Fibroblast of skin of left quadriceps (primary cell): ENCODE data around the gene FIBP.

ENCODE experiments used
- DNase-seq, 2 experiments: peaks; one replicate each; pipeline ENCODE4 v3.0.0-alpha.2; 2013; ENCODE audit warnings: low read depth in 2 of 2

The FIBP gene

DNA sequence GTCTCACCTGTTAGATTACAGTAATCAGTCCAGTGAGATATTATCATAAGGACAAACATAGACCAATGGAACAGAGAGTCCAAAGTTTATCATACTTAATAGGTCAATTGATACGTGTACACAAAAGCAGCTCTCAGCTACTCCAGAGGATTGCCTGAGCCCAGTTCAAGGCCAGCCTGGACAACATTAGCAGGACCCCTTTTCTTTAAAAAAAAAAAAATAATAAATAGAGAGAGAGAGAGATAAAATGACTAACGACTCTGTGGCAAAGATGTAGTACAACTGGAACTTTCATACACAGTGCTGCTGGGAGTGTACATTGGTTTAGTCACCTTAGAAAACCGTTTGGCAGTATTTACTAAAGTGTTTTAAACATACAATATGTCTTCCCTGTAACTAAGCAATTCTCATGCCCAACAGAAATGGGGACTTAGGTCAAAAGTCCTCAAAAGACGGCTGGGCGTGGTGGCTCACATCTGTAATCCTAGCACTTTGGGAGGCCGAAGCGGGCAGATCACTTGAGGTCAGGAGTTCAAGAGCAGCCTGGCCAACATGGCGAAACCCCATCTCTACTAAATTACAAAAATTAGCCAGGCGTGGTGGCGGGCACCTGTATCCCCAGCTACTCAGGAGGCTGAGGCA, 43.9 kb downstream of the FIBP start:
- DNase-seq: no peak

DNA sequence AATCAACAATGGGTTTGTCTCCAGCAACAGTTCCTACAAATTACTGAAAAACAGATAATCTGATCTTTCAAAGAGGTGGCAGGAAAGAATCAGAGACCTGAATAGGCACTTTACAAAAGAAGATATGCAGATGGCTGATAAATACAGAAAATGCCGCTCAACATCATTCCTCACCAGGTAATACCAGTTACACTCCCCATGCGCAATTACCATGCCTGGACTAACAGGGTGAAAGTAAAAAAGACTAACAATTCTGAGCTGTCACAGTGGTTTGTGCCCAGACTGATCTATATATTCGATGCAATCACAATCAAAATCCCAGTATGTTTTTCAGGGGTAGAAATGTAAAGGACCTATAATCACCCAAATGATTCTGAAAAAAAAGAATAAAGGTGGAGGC, 44.5 kb downstream of the FIBP start:
- DNase-seq: no peak

DNA sequence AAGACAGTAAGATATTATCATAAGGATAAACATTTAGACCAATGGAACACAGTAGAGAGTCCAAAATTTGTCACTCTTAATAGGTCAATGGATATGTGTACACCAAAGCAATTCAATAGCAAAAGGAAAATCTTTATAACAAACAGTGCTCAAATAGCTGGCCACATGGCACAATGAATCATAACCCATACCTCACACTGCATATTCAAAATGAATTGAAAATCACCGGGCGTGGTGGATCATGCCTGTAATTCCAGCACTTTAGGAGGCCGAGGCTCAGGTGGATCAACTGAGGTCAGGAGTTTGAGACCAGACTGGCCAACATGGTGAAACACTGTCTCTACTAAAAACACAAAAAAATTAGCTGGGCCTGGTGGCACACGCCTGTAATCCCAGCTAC, 46.1 kb downstream of the FIBP start:
- DNase-seq: no peak

DNA sequence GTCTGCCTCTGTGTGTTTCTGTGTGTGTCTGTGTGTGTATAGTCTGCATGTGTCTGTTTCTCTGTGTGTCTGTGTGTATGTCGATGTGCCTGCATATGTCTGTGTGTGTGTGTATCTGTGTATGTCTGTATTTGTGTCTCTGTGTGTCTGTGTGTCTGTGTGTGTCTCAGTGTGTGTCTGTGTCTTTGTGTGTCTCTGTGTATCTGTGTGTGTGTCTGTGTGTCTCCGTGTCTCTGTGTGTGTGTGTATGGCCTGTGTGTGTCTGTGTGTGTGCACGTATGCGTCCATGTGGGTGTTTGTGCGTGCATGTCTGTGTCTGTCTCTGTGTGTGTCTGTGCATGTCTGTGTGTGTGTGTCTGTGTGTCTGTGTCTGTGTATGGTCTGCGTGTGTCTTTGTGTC, 54.1 kb downstream of the FIBP start:
- no peak for DNase-seq
